PFSK-1 (cell line): ENCODE measurements around the gene IFT81.

Experiments used
- POLR2AphosphoS5 ChIP-seq: IDR thresholded peaks from 2 replicates; pipeline ENCODE4 v1.6.1; 2012; ENCODE audit warnings: low read depth, mild to moderate bottlenecking, control low read depth, low read length, moderate library complexity
- SIN3A ChIP-seq: IDR thresholded peaks from 2 replicates; pipeline ENCODE4 v1.6.1; 2012; ENCODE audit warnings: mild to moderate bottlenecking, low read length, moderate library complexity, borderline replicate concordance; ENCODE audit not compliant: insufficient read depth
- TAF1 ChIP-seq: IDR thresholded peaks from 2 replicates; pipeline ENCODE4 v1.6.1; 2012; ENCODE audit warnings: low read length, control low read depth, borderline replicate concordance; ENCODE audit not compliant: insufficient read depth
- TF ChIP-seq, protein P1 (sequence below), 2 experiments: IDR thresholded peaks; 2 replicates each; pipeline versions ENCODE4 v1.6.1 to v1.8.0; 2011 to 2012; ENCODE audit warnings: low read depth in 2 of 2, low read length in 2 of 2, control low read depth in 1 of 2, inconsistent platforms in 1 of 2, mild to moderate bottlenecking in 1 of 2, moderate library complexity in 1 of 2; ENCODE audit not compliant: insufficient read depth in 1 of 2

DNA sequence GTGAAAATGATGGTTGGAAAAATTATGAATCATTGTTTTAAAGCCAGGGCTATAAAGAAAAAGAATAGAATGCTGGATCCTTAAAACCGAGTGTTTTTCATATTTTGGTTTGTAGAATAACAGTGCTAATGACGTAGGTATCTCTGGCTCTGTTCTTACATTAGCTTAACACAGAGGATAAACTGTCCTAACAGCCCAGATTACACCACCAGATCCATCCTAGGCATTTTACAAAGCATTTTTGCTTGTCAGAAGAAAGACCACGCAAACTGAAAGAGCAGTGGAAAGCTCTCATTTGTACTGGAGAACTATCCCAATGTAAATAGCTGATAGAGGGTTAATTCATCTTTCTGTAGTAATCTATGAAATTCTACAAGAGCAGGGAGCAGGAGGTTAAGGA is 13.6 kb downstream of the IFT81 start:
- TF ChIP-seq POLR2AphosphoS5 = no peak
- no peak for TF ChIP-seq SIN3A
- no peak for TF ChIP-seq TAF1
- TF ChIP-seq, protein P1, sequence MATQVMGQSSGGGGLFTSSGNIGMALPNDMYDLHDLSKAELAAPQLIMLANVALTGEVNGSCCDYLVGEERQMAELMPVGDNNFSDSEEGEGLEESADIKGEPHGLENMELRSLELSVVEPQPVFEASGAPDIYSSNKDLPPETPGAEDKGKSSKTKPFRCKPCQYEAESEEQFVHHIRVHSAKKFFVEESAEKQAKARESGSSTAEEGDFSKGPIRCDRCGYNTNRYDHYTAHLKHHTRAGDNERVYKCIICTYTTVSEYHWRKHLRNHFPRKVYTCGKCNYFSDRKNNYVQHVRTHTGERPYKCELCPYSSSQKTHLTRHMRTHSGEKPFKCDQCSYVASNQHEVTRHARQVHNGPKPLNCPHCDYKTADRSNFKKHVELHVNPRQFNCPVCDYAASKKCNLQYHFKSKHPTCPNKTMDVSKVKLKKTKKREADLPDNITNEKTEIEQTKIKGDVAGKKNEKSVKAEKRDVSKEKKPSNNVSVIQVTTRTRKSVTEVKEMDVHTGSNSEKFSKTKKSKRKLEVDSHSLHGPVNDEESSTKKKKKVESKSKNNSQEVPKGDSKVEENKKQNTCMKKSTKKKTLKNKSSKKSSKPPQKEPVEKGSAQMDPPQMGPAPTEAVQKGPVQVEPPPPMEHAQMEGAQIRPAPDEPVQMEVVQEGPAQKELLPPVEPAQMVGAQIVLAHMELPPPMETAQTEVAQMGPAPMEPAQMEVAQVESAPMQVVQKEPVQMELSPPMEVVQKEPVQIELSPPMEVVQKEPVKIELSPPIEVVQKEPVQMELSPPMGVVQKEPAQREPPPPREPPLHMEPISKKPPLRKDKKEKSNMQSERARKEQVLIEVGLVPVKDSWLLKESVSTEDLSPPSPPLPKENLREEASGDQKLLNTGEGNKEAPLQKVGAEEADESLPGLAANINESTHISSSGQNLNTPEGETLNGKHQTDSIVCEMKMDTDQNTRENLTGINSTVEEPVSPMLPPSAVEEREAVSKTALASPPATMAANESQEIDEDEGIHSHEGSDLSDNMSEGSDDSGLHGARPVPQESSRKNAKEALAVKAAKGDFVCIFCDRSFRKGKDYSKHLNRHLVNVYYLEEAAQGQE (IDR thresholded peaks at IDR 0.05; ENCODE audit: insufficient read depth in 1 of 2, low read depth in 2 of 2, low read length in 2 of 2) = no peak
